CD4-positive, alpha-beta T cell treated with Interleukin-15 for 1 hour (primary cell): ENCODE results near the gene PHEX.

Experiments used
- DNase-seq: peaks from one replicate; pipeline ENCODE4 v3.0.0-alpha.2; 2020

PHEX gene

GRCh38 chrX:22041907-22042530 lies 9.9 kb downstream of the PHEX start:
- no peak for DNase-seq

DNA sequence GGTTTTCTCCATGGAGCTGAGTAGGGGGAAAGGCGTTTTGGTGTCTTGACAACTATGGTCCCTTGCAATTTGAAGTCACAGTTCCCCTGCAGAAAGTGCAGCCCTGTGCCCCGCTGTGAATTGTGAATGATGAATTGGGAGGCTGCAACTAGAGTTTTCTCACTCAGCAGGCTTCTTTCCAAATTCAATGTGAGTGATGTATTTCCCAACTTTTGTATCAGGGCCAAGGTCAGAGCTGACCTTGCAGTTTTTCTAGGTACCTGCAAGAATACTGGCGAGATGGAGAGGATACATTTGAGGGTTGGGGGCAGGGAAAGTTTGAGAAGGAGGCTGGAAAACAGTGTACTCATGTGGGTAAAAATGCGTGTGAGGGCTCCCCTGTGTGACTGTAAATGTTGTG lies 11.7 kb downstream of the PHEX start:
- DNase-seq, result no peak

- no peak for DNase-seq
Measured at GRCh38 chrX:22047468-22047867, 15.3 kb downstream of the PHEX start.

DNA sequence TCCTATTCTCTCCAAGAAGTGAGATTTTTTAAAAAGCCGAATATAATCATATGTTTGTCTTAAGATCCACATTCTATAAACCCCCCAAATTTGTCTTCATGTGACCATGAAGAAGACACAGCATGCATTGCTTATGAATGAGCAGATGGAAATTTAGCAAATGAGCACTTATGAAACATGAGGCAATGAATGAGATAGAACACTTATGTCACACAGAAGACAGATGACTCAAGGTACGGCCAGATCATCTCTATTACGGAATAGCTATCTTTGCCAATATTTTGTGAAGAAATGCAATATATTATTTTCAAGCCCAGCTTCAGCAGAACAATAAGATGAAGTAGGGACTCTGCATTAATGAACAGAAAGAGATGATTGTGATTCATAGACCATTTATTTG lies 21.4 kb downstream of the PHEX start:
- DNase-seq, result no peak

- DNase-seq, result no peak
Measured at GRCh38 chrX:22056235-22056634, 24.1 kb downstream of the PHEX start.

DNA sequence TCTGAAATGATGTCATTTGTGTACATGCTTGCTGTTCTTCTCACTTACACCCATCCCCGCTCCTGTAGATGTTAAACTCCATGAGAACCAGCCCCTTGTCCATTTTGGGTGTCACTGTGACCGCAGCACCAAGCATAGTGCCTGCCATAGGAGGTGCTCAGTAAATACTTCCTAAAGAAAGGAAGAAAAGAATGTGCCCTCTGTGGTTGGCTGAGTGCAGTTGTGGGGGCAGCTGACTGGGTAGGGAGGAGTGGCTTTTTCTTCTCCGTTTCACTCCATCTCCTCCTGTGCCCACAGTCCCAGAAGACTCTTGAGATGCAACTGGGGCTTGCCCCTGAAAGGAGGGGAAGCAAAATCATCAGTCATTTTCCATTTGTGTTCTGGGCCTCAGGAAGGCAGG lies 25.5 kb downstream of the PHEX start:
- no peak for DNase-seq

- DNase-seq, result no peak
Measured at GRCh38 chrX:22059775-22060174, 27.6 kb downstream of the PHEX start.

DNA sequence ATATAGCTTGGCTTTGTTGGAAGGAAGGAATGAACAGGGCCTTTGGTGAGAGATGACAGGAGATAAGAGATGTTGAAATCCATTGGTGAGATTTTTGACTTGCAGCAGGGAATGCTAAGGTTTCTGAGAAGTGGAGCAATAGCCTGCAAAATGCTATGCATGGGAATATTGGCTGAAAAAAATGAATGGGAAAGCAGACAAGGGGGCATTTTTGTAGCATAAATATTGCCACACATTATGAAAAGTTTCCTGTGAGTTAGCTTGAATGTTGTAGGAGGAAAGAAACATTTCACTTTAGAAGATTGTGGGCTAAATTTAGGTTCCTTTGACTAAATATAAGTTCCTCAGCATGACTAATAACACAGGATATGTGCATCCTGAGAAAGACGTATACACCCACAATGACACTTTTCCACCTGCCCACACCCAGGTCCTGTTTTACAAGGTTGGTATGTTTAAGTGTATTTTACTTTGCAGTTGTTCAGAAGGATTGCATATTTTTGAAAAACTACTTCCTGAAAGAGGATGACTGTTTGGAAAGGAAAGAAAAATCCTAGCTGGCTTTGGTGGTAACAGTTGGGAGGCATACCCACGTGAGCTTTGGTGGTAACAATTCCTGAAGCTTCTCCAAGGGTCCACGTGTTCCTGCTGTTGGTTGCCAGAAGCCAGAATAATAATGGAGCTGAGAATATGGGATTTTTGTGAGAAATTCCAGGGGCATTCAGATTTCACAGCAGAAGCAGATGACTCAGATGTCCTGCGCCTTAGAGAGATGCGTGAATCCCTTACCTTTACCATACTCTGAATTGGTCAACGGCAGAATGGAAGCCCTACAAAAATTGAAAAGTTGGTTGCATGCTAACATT lies 28.5 kb downstream of the PHEX start:
- DNase-seq, result no peak

DNA sequence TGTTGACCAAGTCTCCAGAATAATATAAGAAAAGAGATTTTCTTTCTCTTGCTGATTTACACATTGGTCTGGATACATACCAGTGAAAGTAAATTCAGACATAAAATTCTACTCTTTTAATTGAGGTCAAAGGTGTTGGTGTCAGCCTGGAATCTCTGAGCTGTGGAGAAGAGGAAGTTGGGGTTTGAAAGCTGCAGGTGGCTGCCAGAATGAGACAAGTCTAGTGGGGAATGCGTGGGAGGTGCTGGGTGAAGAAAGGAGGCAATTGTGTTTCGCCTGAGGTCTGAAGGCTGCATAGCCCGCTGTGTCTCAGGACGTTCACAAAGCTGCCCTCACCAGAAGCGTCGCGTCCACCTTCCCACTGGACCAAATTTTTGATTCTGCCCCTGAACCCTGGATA lies 31.2 kb downstream of the PHEX start:
- peak; percentile 51 for DNase-seq

DNA sequence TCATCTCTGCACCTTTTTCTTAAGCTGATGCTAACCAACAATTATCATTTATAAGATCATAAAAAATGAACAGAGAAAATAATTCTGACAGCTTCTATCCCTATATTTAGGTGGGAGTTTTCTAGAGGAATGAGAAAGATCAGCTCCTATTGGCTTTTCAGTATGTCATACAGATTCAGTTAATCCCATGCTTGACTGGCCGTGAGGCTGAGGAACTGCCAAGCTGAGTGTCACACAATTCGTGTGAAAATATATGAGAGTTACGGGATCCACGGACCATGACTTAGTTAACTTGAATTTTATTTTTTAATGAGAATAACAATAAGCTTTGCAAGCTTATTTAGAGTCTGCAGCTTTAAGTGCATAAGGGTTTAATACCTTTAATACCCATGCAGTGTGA lies 37.5 kb downstream of the PHEX start:
- DNase-seq, result no peak

GRCh38 chrX:22073928-22074327 lies 41.8 kb downstream of the PHEX start:
- DNase-seq, result no peak

- no peak for DNase-seq
Measured at GRCh38 chrX:22078117-22078516, 46.0 kb downstream of the PHEX start.

DNA sequence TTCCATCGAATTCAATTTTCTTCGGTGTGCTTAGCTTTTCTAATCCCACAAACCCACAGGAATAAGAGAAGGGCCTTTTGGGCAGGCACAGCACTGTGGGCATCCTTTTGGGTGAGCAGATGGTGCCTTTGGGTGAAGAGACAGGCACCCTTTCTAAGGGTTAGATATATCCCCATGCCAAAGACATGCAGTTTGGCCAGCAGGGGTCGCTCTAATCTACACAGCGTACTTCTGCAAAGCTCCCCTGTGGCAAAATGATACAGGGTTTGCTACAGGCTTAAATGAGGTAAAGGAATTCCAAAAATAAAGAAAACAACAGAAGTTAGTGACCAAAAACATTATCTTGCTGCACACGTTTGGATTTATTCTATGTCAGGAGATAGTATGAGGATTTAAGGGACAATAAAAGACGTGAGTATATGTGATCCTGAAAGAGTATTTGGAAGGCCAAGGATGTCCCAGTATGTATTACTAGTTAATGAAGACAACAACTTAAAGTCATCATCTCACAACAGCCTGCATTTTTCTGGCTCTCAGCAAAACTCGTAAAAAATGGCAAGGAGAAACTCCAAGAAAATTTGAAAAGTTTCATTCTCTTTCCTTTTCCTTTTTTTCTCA lies 49.5 kb downstream of the PHEX start:
- peak; percentile 37 for DNase-seq

GRCh38 chrX:22086003-22086402 lies 53.9 kb downstream of the PHEX start:
- DNase-seq, result no peak

- DNase-seq, result no peak
Measured at GRCh38 chrX:22087011-22087557, 55.0 kb downstream of the PHEX start.

DNA sequence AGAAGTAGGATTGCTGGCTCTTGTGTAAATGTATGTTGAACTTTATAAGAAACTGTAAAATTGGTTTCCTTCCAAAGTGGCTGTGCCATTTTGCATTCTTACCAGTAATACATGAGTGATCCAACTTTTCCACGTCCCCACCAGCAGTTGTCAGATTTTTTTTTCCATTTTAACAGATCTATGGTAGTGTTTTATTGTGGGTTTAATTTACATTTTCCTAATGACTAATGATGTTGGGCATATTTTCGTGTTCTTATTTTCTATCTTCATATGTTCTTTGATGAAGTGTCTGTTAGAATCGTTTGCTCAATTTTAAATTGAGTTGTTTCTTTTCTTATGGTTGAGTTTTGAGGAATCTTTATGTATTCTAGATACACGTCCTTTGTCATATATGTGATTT lies 56.2 kb downstream of the PHEX start:
- no peak for DNase-seq

- DNase-seq, result no peak
Measured at GRCh38 chrX:22090181-22090580, 58.1 kb downstream of the PHEX start.

DNA sequence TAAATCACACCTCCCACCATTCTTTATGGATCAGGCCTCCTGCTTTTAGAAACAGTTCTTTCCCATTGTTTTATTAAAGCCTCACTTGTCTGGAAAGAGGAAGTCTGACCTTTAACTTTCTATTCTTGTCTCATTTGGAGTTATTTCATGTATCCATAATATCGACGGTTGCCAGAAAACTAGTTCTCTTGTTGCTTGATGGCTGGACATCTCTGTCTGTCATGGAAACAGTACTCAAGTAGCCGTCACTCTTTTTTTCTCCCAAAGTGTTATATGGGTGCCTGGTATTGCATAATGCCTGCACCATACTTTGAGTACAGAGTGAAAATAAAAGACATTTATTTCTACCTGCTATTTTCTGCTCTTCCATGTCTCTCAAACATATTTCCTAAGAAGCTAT lies 61.4 kb downstream of the PHEX start:
- no peak for DNase-seq

DNA sequence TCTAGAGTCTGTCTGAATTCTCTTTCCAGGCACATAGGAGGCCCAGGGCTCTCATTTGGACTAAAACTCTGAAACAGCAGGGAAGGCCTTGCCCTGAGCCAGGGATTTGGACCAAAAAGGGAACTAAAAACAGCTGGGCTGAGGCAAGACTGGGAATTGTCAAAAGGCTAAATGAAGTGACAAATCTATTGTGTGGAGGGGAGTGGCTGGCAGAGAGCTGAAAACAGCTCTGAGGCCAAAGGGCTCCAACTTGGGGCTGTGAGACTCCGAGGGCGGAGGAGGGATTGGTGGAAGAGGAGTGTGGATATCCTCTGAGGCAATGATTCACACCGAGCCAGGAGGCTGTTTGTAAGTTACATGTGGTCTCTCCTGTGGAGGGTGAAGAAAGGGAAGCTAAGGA lies 63.2 kb downstream of the PHEX start:
- DNase-seq, result no peak

DNA sequence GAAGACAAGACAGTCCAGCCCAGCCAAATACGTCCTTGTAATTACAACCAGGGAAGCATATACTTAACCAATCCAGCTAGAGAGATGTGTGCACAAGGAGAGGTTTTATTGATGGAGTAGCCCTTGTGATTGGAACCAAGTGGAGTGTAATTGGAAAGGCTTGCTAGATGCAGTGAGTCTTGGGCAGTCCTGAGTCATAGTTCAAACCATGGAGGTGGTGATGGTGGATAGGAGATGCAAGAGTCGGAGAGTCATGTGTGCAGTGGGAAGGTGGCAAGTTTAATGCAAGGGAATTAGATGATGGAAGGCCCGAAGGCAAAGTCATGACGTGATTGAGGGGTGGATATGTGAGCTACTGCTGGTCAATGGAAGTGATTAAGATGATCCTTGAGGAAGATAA lies 63.7 kb downstream of the PHEX start:
- DNase-seq, result no peak

- no peak for DNase-seq
Measured at GRCh38 chrX:22097012-22097694, 65.0 kb downstream of the PHEX start.

DNA sequence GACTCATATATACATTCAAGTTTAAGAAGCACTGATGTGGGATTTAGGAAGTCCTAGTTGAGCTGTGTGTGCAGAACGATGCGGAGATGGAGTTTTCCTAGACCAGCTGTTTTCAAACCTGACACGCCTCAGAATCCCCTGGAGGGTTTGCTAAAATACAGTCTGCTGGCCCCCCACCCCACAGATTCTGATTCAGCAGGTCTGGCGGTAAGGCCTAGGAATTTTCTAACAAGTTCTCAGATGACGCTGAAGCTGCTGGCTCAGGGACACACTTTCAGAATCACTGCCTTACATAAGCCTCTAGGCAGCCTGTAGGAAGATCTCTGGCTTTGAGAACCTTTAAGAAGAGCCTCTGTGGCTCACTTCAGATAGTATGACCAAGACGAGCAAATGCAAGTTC lies 73.1 kb downstream of the PHEX start:
- no peak for DNase-seq

- DNase-seq, result no peak
Measured at GRCh38 chrX:22105971-22106370, 73.8 kb downstream of the PHEX start.
